COR-L47 (cell line): ENCODE data around the gene BCL7B.
"Not testable (repeated sequence)": the region's sequence is repeated elsewhere in the genome, so short reads cannot be mapped to it uniquely, and the experiment has no call there.

Experiments used
- DNase-seq: peaks from one replicate; lab custom pipeline; 2025; lab: John Stamatoyannopoulos, UW

The BCL7B gene

GRCh38 chr7:73557397-73558257 lies at the start of gene BCL7B:
Gene BCL7B (minus strand): TSS chr7:73557690. CDS start chr7:73557578, 112 bp downstream.
- DNase-seq = peak; percentile 61

DNA sequence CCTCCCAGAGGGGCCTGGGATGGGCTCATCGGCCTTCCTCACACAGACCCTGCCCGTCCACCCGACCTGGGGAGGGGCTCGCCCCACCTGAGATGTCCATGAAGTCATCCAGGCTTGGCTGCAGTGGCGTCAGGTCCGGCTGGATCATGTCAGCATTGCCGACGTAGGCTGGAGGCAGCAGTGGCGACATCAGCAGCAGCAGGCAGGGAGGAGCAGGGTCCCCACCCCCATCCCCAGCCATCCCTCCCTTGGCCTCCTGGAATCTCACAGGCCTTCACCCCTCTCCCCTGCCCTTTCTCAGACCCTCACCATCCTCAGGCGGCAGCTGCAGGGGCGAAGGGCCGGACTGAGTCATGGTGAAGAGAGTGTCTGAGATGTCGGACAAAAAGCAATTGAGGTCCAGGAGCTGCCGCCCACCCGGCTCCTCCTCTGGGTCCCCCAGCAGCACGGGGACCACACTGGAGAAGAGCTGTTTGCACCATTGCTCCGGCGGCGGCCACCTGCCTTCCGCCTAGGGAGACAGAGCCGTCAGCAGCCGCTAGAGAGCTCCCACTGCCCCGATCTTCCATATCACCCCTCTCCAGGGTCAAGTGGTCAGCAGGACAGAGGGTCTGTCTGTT lies 48.2 kb upstream of the BCL7B start:
- DNase-seq = no peak

DNA sequence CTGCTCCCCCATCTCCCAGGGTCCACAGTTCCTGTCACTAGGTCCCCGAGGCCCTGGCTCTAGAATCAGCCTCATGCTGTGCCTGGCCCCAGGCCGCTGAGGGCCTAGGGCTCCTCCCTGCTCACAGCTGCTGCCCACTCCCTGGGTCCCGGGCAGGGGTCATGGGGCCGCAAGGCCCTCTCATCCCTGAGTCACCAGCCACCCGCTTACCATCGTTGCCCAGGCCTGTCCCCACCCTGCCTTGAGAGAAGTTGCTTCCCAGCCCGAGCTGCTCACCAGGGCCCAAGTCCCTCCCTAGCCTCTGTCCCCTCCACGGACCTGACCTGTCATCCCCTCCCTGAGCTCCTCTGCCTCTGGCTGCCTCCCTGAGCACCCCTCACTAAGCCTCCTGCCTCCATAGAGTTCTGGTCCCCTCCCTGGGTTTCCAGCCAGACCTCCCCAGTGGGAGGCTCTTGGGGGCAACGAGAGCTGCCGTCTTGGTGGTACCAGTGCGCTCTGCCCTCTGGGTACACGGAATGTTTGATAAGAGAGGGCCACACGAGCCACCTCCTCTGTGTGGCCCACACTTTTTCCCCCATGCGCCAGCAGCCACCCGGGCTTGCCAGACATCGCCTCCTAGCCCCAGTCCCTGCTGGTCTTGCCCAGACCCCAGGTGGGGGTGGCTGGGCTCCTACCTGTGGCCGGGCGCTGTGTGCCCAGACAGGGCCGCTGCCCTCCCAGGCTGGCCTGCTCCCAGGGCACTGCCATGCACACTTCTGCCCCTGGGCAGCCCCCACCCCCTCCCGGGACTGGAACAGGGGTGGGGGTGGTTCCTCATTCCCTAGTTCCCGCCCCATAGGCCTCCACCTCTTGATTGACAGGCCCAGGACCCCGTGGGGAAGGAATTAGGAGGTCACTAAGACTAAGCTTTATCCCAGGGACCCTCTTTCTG lies 45.5 kb upstream of the BCL7B start:
- DNase-seq = no peak

GRCh38 chr7:73599916-73600315 lies 42.4 kb upstream of the BCL7B start:
- DNase-seq = no peak

GRCh38 chr7:73599151-73599882 lies 41.8 kb upstream of the BCL7B start:
- DNase-seq = no peak

GRCh38 chr7:73597978-73598782 lies 40.7 kb upstream of the BCL7B start:
- DNase-seq = no peak

DNA sequence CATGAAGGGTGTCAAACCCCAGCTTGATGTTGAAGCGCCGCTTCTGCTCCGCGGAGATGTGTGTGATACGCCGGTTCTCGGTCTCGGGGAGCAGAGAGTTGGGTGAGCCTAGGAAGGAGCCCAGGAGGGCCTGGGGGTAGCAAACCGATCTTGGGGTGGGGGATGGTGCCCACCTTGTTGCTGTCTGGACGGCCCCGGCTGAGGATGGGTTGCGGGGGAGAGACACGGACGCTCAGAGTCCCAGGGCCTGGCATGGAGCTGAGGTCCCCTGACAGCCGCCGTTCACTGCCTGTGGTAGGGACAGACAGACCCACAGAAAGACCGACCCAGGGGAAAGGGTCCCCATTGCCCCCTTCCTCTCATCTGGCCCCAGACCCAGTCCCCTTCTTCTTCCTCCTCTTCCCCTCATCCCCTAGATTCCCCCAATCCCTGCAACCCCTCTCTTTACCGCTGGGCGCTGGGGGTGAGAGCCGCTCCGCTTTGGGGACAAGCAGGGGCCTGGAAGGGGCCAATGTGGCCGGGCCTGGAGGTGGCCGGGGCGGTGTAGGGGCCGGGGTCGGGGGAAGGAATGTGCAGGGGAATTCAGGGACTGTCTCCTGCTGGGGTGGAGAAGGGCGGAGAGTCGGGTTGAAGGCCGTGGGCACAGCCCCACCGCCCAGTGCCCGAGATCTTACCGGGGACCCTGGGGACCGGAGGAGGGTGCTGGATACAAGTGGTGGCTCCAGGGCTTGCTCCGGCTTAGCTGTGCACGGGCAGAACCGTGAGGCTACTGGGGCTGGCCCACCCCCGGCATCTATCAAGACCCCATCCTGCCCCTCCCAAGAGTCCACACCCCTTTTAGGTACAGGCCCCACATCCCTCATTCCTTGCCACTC lies 38.9 kb upstream of the BCL7B start:
- DNase-seq = no peak

DNA sequence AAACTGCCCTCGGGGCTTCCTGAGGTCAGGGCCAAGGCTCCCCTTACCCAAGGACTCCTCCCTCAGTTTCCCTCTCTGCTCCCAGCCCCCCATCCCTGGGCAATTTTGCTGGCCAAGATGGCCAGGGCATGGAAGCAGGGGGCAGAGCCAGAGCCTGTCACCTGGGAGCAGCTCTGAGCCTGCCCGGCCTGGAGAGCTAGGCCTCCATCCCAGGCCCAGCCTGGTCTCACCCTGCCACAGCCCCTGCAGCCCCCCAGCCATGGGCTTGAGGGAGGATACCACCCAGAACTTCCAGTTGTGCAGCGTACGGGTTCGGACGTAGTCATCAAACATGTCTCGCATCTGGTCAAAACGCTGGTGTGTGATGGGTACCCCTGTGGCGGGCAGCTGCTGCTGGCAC lies 37.9 kb upstream of the BCL7B start:
- DNase-seq = no peak

GRCh38 chr7:73593207-73594045 lies 35.9 kb upstream of the BCL7B start:
- DNase-seq = no peak

GRCh38 chr7:73586911-73587310 lies 29.4 kb upstream of the BCL7B start:
- DNase-seq = no peak

GRCh38 chr7:73585196-73585595 lies 27.7 kb upstream of the BCL7B start:
- no peak for DNase-seq

GRCh38 chr7:73582664-73583202 lies 25.2 kb upstream of the BCL7B start:
- no peak for DNase-seq

- DNase-seq = not testable (repeated sequence)
Observed at GRCh38 chr7:73581006-73581405, 23.5 kb upstream of the BCL7B start.

DNA sequence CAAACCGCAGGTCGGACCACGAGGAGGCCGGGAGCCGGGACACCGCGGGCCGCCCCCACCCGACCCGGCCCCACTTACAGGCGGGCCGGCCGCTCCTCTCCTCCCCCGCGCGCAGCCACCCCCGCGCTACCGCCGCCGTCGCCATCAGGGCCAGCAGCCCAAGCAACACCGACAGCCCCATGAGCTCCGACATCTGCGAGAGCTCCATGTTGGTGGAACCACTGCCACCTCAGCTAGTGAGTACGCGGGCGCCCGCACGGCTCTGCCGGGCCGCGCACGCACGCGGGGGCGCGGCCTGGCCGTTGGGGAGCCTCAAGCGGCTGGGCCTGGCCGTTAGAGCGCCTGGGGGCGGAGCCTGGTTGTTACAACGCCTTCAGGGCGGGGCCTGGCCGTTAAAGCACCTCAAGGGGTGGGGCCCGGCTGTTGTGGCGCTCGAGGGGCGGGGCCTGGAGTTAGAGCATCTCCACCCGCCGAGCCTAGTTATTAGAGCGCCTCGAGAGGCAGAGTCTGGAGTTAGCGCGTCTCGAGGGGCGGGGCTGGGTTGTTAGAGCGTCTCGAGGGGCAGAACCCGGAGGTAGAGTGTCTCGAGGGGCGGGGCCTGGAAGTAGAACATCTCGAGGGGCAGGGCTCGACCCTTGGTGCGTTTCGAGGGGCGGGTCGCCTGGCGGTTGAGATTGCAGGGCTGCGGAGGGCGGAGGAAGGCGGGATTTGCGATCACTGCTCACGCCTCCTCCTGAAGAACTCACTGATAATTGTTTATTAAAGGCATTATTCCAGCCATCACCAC lies 21.0 kb upstream of the BCL7B start, which contains the start of gene TBL2:
Gene TBL2, minus strand, starts transcription at position 238 of the 787 bp plus-strand sequence. Its CDS starts 30 bp downstream, at position 208.
- peak; percentile 99 for DNase-seq

DNA sequence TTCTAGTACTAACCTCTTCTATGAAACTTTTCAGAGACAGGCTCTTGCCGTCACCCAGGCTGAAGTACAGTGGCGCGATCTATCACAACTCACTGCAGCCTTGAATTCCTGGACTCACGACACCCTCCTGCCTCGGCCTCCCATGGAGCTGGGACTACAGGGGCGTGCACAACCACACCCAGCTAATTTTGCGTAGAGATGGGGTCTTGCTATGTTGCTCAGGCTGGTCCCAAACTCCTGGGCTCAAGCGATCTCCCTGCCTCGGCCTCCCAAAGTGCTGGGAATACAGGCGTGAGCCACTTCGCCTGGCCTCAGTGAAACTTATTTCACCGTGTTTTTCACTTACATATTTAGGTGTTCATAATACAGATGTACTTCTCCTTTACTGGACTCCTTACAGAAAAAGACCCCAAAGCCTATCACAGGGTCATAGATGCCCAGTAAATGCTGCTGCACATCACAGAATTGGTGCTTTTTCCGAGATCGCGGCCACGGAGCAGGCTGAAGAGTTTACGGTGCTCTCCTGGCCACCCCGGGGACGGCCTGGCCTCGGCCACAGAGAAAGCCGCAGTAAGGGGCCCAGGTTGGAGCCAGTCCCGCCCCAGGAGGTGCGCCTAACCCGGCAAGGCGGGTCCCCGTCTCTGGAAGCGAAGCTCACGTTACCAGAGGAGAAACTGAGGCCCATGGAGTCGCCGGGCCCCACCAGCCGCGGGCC lies 20.3 kb upstream of the BCL7B start:
- no peak for DNase-seq

DNA sequence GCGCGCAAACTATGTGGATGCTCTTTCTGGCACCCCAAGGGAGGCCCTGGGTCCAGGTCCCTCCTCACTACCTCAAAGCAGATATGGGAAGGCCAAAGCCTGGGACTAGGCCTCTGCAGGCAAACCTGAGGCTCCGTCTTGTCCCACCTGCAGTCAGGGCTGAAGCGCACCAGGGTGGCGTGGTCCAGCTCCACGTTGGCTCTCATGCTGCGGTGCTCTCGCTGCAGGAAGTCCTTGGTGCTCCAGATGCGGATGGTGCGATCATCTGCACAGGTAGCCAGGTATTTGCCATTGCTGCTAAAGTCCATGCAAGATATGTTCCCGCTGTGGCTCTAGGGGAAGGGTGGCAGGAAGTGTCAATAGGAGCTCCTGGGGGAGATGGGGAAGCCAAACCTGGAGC lies 16.3 kb upstream of the BCL7B start:
- no peak for DNase-seq

DNA sequence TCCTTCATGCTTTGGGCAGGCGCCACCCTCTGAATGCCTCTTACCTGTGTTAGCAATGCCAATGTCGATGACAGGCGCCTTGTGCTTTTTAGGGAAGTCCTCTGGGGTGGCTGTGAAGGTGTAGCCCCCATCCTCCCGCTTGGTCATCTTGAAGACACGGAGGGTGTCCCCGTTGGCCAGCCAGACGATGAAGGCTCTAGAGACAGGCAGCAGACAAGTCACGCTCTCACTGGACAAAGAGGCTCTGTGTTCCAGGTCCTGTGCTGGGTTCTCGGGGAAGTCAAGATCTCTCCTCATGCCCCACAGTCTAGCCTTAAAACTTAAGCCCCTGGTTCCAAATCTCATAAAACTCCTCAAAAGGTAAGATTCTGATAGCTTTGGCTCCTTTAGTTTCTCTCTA lies 15.8 kb upstream of the BCL7B start:
- DNase-seq = no peak
